Activated T-cell treated with anti-CD3 and anti-CD28 coated beads, Interleukin-2, amount 50 U/mL, for 1 hour (primary cell): ENCODE results near the gene SQSTM1.
"Not testable (repeated sequence)": the region's sequence is repeated elsewhere in the genome, so short reads cannot be mapped to it uniquely, and the experiment has no call there.

Experiments used
- DNase-seq: peaks from one replicate; pipeline ENCODE4 v3.0.0-alpha.2; 2020

Gene SQSTM1

GRCh38 chr5:179820483-179821297, at the start of gene SQSTM1:
Gene SQSTM1 (plus strand): TSS chr5:179820905. CDS start chr5:179820937, 32 bp downstream.
- peak; percentile 92 for DNase-seq

DNA sequence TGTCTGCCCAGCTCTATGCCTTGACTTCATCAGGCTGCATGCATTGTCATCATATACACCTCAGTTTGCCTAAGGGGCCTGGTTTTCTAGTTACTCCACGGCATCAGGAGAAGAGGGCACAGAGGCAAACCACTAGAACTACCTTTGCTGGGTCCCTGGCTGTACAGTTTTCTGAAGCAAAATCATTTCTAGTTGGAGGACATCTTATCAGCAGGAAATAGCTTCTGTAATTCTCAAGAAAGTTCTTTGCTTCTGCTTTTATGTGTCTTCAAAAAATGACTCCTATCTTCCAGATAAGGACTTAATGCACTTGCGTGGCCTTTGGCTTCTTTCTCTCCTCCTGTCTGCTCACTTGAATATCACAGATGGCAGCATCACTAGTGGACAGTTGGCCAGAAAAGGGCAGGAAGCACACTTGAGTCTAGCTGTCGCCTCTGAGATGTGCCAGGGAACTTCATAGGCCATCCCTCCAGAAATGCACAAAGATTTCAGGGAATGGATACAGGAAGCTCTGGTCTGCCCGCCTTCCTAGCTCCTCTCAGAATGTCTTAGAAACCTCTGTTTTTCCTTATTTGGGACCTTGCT, 49.3 kb upstream of the SQSTM1 start:
- DNase-seq, result no peak

- DNase-seq, result no peak
Measured at GRCh38 chr5:179772351-179772750, 48.4 kb upstream of the SQSTM1 start.

DNA sequence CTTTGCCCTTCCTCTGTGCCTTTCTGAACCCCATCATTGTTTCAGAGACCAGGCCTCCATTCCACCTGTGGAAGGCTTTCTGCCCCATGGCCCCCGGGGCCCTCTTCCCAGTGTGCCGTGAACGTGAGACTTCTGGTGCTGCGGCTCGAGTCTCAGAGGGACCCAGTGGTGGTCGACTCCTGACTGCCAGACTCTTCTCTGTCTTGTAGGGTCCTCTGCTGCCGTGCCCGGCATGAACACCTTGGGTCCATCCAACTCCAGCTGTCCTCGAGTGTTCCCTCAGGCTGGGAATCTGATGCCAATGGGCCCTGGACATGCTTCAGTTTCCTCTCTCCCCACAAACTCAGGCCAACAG, 47.0 kb upstream of the SQSTM1 start:
- no peak for DNase-seq

DNA sequence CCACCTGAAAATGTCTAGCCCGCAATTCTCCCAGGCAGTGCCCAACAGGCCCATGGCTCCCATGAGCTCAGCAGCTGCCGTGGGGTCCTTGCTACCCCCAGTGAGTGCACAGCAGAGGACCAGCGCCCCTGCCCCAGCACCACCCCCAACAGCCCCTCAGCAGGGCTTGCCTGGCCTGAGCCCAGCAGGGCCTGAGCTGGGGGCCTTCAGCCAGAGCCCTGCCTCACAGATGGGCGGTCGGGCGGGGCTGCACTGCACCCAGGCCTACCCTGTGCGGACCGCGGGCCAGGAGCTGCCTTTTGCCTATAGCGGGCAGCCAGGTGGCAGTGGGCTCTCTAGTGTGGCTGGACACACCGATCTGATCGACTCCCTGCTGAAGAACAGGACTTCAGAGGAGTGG, 46.3 kb upstream of the SQSTM1 start:
- no peak for DNase-seq

DNA sequence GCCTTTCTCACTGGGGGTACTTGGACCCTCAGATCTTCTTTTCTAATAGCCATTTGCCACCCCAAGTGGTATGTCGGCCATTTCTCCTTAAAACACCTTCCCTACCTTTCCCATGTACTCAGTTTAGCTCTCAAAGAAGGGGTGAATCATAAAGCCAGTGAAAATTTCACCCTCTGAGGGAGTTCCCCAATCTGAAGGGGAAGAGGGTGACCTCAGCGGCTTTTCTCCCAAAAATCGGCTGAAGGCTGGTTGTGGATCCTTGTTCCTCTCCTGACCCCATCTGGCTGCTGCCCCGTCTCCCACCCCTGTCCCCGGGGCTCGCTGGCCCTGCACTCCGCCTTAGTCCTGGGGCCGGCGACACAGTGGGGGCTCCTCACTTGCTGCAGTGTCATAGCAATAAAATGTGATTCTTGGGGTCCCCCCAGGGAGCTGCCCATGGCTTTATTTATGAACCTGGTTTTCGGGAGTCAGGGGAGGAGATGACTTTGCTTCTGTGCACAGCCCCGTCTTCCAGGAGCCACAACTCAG, 44.2 kb upstream of the SQSTM1 start:
- DNase-seq, result no peak

DNA sequence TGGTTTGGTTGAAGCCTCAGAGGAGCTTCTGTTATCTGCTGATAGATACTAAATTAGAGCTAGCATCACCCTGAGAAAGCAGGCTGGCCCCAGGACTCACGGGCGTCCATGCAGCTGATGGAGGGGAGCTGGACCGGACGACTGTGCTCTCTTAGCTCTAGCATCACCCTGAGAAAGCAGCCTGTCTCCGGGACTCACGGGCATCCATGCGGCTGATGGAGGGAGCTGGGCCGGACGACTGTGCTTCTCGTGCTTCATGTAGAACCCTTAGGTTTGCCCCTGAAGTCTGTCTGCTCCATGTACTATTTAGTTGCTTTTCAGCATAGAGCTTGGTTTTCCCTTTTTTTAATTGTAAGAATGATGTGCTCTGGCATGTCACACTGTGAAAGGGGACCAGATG, 43.2 kb upstream of the SQSTM1 start:
- no peak for DNase-seq

GRCh38 chr5:179777909-179778308, 42.8 kb upstream of the SQSTM1 start:
- DNase-seq, result no peak

DNA sequence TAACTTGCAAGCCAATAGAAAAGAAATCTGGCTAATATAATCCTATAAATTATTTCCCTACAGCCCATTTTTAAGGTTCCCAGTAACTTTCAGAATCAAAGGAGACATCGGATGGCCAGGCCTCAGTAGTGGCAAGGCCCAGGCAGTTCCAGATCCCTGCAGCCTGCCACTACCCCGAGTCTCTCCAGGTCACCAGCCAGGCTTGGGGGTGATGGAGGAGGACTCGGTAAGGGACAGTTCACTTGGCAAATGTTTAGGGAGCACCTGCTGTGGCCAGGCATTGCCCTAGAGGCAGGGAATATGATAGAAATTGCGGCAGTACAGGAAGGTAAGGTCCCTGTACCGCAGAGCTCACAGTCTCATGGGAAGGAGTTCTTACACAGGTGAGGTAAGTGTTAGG, 42.1 kb upstream of the SQSTM1 start:
- no peak for DNase-seq

DNA sequence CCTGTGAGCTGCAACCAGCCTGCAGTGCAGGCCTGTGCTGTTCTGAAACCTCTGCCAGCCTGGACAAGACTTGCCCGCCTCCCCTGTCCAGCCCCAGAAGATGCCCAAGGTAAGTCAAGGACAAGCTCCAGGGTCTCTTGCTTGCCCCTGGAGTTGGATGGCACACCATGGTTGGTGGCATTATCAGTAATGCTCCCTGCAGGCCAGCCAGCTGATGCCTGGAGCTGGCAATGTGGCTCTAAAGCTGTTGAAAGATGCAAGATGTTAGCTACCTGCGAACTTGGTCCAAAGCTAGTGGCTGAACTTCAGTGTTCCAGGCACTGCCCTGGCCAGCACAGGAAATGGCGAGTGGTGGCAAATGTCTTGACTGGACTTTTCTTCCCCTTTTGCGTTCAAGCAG, 40.9 kb upstream of the SQSTM1 start:
- no peak for DNase-seq

- DNase-seq, result no peak
Measured at GRCh38 chr5:179780362-179780761, 40.3 kb upstream of the SQSTM1 start.

- no peak for DNase-seq
Measured at GRCh38 chr5:179781846-179782245, 38.9 kb upstream of the SQSTM1 start.

DNA sequence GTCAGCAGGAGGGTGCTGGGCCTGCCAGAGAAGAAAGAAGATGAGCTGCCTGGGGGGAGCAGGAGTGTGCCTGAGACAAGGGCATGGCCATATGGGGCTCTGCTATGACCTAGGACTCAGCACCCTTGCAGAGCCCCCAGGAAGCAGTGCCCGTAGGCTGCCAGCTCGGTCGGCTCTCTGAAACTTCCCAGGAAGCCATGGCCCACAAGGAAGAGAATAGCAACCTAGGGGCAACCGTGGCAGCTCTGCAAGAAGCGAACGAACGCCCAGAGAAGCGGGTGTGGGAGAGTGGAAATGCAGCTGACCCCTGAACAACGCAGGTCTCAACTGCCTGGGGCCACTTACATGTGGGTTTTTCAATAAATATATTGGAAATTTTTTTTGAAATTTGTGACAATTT, 37.6 kb upstream of the SQSTM1 start:
- no peak for DNase-seq

- no peak for DNase-seq
Measured at GRCh38 chr5:179786861-179787260, 33.8 kb upstream of the SQSTM1 start.

GRCh38 chr5:179788193-179788854, 32.4 kb upstream of the SQSTM1 start:
- DNase-seq, result no peak

- DNase-seq, result not testable (repeated sequence)
Measured at GRCh38 chr5:179789278-179789677, 31.4 kb upstream of the SQSTM1 start.

DNA sequence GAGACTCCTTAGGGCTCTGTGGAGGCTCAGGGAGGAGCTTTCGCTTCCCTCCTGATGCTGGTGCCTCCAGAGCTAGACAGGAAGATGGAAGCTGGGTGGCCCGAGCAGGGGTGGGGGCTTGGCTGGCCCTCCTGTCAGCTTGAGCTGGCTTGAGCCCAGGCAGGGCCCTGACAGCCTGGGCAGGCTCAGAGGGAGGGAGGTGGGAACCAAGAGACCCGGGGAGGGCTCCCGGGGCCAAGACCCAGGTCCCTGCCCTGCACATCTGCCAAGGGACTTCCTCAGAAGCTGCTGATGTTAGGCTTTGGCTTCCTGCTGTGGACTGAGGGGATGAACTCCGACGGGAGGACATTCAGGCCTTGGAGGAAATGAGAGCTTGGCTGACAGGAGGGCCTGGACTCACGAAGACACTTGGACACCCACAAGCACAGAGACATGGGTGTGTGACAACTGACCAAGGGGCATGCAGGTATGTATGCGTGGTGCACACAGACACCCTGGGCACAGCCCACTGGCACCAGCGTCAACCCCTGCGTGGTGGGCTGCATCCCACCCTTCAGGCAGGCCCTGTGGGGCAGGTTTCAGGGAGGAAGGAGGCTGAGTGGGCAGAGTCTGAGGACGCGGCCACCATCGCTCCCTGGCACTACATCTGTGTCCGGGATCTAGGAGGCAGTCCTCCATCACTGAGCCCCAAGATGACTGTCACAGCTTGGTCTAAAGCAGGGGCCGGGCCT, 28.7 kb upstream of the SQSTM1 start:
- DNase-seq, result no peak

DNA sequence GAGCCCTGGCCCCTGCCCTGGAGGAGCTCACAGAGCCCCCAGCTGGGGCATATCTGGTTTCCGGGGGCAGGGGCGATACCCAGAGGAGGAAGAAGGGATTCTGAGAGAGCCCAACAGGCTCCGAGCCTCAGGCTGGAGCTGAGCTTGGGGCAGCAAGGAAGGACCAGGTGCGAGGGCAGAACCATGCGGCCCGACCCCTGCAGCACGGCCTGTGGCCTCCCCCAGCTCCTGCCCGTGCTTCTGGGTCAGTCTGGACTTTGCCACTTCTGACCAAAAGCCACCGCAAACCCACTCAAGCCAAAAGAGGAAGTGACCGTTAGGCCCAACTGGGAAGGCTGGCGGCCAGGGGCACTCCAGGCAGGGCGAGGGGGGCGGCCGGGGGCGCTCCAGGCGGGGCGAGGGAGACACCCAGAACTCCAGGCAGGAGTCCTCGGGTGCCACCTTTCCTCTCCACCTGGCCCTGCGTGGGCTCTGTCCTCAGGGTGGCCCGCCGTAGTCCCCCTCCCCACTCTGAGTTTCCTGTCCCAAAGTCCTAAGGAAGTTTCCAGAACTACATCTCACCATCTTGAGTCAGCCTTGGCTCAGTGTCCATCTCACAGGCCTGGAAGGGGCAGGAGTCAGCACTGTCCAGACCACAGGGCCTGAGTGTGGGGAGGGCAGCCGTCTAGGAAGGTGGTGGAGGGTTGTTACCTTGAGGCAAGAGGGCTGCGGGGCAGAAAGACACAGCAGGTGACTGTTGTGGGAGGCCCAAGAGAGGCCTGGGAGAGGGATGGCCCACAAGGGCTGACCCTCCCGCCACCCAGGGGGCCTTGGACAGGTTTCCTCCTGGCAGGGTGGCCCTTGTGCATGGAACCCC, 27.9 kb upstream of the SQSTM1 start:
- no peak for DNase-seq

GRCh38 chr5:179793468-179794139, 27.1 kb upstream of the SQSTM1 start, which contains the start of gene LTC4S:
Gene LTC4S (plus strand): TSS chr5:179793986. CDS start chr5:179794081, 95 bp downstream.
- peak; percentile 62 for DNase-seq

DNA sequence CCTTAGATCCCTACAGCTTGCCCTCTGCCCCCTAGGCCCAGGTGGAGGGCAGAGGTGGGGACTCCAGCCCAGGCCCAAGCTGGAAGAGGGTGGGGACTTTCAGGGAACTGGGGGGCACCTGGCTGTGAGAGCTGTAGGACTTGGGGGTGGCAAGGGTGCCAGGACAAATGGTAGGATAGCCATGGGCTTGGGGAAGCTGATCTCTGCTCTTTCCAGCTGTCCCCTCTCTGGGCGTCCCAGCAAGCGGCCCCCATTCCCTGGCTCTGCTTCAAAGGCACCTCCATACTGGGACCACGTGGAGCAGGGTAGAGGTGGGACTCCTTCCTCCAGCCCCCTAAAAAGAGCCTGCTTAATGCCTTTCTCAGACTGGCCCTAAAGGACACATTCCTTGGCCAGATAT, 26.5 kb upstream of the SQSTM1 start:
- DNase-seq, result no peak

- no peak for DNase-seq
Measured at GRCh38 chr5:179794575-179794974, 26.1 kb upstream of the SQSTM1 start.
